K562 (cell line): ENCODE measurements around the gene B4GALNT4. TPM values are rescaled to one million over a fixed set of nuclear protein-coding genes. Genes with fewer than 3 reads are reported as not detected.
A peak's percentile ranks its signal among the peaks of the same experiment; 100 is the strongest.

ENCODE experiments used
- ATF7 ChIP-seq: fragments of 450-650 bp; IDR thresholded peaks from 2 replicates; pipeline ENCODE4 v1.7.1; 2014; ENCODE audit warnings: mild to moderate bottlenecking, moderate library complexity
- FOSL1 ChIP-seq: fragments of 200-800 bp; sonication (Bioruptor generic); conservative IDR thresholded peaks from 2 replicates; pipeline ENCODE4 v1.6.1; 2016; ENCODE audit warnings: missing genetic modification characterization, missing compliant biosample characterization
- GATAD2B ChIP-seq: fragments of 450-650 bp; IDR thresholded peaks from 2 replicates; pipeline ENCODE4 v1.6.1; 2017; ENCODE audit warnings: mild to moderate bottlenecking, borderline replicate concordance
- MAZ ChIP-seq, 2 experiments: fragments of 450-650 bp in 1 of 2; sonication (generic) in 1 of 2; formaldehyde crosslinking; IDR thresholded peaks in 1 of 2; conservative IDR thresholded peaks in 1 of 2; 2 replicates each; pipeline versions ENCODE4 v1.4.0 to v1.5.0; 2020; ENCODE audit warnings: mild to moderate bottlenecking in 1 of 2, missing genetic modification reagents in 1 of 2
- MEIS2 ChIP-seq: fragments of 450-650 bp; IDR thresholded peaks from 2 replicates; pipeline ENCODE4 v1.6.1; 2014; ENCODE audit warnings: mild to moderate bottlenecking; ENCODE audit not compliant: partially characterized antibody
- NFE2L1 ChIP-seq: fragments of 450-650 bp; IDR thresholded peaks from 2 replicates; pipeline ENCODE4 v1.6.1; 2016; ENCODE audit warnings: missing genetic modification characterization, low read depth, mild to moderate bottlenecking, missing compliant biosample characterization, moderate library complexity, borderline replicate concordance
- NFYB ChIP-seq: IDR thresholded peaks from 2 replicates; pipeline ENCODE4 v1.6.1; 2011; ENCODE audit warnings: mild to moderate bottlenecking, moderate library complexity; ENCODE audit not compliant: insufficient read length; ENCODE audit errors: extremely low read depth
- RBFOX2 ChIP-seq: fragments of 200-400 bp; formaldehyde crosslinking; IDR thresholded peaks from 2 replicates; pipeline ENCODE4 v1.6.1; 2017; ENCODE audit warnings: low read depth, mild to moderate bottlenecking, low read length, moderate library complexity
- SAFB2 ChIP-seq: fragments of 200-400 bp; formaldehyde crosslinking; IDR thresholded peaks from 2 replicates; pipeline ENCODE4 v1.6.1; 2018; ENCODE audit warnings: borderline replicate concordance, low read length, low read depth, moderate library complexity; ENCODE audit not compliant: severe bottlenecking
- ZNF3 ChIP-seq: fragments of 250-450 bp; sonication (Bioruptor Pico); IDR thresholded peaks from 2 replicates; pipeline ENCODE4 v1.5.0; 2021; ENCODE audit warnings: mild to moderate bottlenecking, moderate library complexity
- ZNF589 ChIP-seq: fragments of 200-800 bp; sonication (Bioruptor generic); IDR thresholded peaks from 2 replicates; pipeline ENCODE4 v1.6.1; 2016; ENCODE audit warnings: low read depth, missing genetic modification characterization, missing compliant biosample characterization
- polyA plus RNA-seq, 8 experiments: library from polyadenylated mRNA; depleted of rRNA in 4 of 8; stranded (reverse) in 5 of 8; unstranded in 3 of 8; fragments of >200 nt; fragmentation: Nextera tagmentation in 2 of 8; fragmentation: Illumina TruSeq in 1 of 8; extraction: Ambion mirVana in 2 of 8; extraction: Trizol in 1 of 8; gene quantifications; 2 replicates each; pipeline versions ENCODE4 v1.2.1 to v1.2.3, GENCODE V29; 2011 to 2014; ENCODE audit warnings: inconsistent platforms in 1 of 8, missing spikeins in 1 of 8
- total RNA-seq, 7 experiments: library from RNA; depleted of rRNA in 6 of 7; stranded (reverse); fragments of >200 nt in 6 of 7; fragmentation: Illumina TruSeq in 2 of 7; extraction: Trizol in 2 of 7; gene quantifications; 2 replicates each; pipeline versions ENCODE4 v1.2.1 to v1.2.3, GENCODE V29; 2011 to 2021; ENCODE audit warnings: low replicate concordance in 1 of 7
- TF ChIP-seq, protein P1 (sequence below): fragments of 250-450 bp; sonication (Bioruptor Pico); IDR thresholded peaks from 2 replicates; pipeline ENCODE4 v1.5.0; 2021; ENCODE audit warnings: mild to moderate bottlenecking, borderline replicate concordance
- TF ChIP-seq, protein P2 (sequence below): fragments of 450-650 bp; IDR thresholded peaks from 2 replicates; pipeline ENCODE4 v1.6.1; 2017; ENCODE audit warnings: antibody characterized with exemption, mild to moderate bottlenecking
- TF ChIP-seq, protein P3 (sequence below): sonication (generic); IDR thresholded peaks from 2 replicates; pipeline ENCODE4 v1.6.1; 2016
- TF ChIP-seq, protein P4 (sequence below): fragments of 250-450 bp; sonication (Bioruptor Pico); IDR thresholded peaks from 2 replicates; pipeline ENCODE4 v1.4.0; 2020

B4GALNT4 gene
- total and polyA plus RNA-seq, 9 of the 15 experiments (the other 6 are each of a cell fraction or from before 2014, with no cell fraction given) = 0.20 to 37.1 (median 10.8) TPM; not detected in 1

DNA sequence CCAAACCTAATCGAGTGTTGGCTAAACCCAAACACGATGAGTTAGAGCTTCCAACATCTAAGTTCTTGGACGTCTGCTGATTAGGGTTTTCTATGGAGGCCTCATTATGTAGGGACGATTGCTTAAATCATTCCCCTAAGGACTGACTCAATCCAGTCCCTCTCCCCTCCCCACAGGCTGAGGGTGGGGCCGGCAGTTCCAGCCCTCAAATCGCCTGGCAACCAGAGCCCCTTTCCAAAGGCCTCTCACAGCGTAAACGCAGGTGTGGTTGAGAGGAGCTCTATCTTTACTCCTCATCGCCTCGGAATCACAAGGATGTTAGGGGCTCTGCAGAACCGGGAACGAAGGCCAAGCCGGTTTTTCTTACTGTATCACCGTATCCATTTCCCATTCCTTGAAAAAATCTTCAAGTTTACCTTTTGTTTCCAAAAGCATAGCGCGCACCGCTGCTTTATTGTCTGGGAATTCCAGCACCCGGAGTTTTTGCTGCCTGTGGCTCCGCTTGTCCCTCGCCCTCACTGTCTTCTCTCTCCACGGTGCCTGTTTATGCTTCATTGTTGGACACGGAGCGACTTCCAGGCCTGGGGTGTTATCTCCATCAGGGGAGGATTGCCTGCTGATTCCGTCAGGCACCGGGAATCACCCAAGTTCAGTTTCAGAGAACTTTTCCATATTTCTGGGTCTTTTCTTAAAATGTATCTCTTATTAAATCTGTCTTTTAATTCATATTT lies 34.9 kb upstream of the B4GALNT4 start (continued):
- TF ChIP-seq FOSL1 (tag) (peak; percentile 33; the same call in 1 of the 2 replicates), ZNF3 (CRISPR knock-in tag) (no peak), ZNF589 (CRISPR knock-in tag) (peak; percentile 91), NFYB (no peak), GATAD2B (0 out of 2 replicates have a peak, but pooled peaks have one; percentile 24), MAZ (CRISPR knock-in tag; conservative IDR thresholded peaks at IDR 0.05 in 1 of 2, IDR thresholded peaks at IDR 0.05 in 1 of 2) (0 out of 4 replicates have a peak, but pooled peaks of 1 of the 2 experiments have one; percentile 20), MEIS2 (peak; percentile 19), RBFOX2 (0 out of 2 replicates have a peak, but pooled peaks have one; percentile 21), ATF7 (peak; percentile 38; the same call in 1 of the 2 replicates), SAFB2 (no peak), NFE2L1 (tag) (no peak)
- TF ChIP-seq, protein P1, sequence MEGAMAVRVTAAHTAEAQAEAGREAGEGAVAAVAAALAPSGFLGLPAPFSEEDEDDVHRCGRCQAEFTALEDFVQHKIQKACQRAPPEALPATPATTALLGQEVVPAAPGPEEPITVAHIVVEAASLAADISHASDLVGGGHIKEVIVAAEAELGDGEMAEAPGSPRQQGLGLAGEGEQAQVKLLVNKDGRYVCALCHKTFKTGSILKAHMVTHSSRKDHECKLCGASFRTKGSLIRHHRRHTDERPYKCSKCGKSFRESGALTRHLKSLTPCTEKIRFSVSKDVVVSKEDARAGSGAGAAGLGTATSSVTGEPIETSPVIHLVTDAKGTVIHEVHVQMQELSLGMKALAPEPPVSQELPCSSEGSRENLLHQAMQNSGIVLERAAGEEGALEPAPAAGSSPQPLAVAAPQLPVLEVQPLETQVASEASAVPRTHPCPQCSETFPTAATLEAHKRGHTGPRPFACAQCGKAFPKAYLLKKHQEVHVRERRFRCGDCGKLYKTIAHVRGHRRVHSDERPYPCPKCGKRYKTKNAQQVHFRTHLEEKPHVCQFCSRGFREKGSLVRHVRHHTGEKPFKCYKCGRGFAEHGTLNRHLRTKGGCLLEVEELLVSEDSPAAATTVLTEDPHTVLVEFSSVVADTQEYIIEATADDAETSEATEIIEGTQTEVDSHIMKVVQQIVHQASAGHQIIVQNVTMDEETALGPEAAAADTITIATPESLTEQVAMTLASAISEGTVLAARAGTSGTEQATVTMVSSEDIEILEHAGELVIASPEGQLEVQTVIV (CRISPR knock-in tag) = no peak
- TF ChIP-seq, protein P2, sequence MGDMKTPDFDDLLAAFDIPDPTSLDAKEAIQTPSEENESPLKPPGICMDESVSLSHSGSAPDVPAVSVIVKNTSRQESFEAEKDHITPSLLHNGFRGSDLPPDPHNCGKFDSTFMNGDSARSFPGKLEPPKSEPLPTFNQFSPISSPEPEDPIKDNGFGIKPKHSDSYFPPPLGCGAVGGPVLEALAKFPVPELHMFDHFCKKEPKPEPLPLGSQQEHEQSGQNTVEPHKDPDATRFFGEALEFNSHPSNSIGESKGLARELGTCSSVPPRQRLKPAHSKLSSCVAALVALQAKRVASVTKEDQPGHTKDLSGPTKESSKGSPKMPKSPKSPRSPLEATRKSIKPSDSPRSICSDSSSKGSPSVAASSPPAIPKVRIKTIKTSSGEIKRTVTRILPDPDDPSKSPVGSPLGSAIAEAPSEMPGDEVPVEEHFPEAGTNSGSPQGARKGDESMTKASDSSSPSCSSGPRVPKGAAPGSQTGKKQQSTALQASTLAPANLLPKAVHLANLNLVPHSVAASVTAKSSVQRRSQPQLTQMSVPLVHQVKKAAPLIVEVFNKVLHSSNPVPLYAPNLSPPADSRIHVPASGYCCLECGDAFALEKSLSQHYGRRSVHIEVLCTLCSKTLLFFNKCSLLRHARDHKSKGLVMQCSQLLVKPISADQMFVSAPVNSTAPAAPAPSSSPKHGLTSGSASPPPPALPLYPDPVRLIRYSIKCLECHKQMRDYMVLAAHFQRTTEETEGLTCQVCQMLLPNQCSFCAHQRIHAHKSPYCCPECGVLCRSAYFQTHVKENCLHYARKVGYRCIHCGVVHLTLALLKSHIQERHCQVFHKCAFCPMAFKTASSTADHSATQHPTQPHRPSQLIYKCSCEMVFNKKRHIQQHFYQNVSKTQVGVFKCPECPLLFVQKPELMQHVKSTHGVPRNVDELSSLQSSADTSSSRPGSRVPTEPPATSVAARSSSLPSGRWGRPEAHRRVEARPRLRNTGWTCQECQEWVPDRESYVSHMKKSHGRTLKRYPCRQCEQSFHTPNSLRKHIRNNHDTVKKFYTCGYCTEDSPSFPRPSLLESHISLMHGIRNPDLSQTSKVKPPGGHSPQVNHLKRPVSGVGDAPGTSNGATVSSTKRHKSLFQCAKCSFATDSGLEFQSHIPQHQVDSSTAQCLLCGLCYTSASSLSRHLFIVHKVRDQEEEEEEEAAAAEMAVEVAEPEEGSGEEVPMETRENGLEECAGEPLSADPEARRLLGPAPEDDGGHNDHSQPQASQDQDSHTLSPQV = peak; percentile 48; the same call in 1 of the 2 replicates
- TF ChIP-seq, protein P3, sequence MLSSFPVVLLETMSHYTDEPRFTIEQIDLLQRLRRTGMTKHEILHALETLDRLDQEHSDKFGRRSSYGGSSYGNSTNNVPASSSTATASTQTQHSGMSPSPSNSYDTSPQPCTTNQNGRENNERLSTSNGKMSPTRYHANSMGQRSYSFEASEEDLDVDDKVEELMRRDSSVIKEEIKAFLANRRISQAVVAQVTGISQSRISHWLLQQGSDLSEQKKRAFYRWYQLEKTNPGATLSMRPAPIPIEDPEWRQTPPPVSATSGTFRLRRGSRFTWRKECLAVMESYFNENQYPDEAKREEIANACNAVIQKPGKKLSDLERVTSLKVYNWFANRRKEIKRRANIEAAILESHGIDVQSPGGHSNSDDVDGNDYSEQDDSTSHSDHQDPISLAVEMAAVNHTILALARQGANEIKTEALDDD = peak; percentile 87
- TF ChIP-seq, protein P4, sequence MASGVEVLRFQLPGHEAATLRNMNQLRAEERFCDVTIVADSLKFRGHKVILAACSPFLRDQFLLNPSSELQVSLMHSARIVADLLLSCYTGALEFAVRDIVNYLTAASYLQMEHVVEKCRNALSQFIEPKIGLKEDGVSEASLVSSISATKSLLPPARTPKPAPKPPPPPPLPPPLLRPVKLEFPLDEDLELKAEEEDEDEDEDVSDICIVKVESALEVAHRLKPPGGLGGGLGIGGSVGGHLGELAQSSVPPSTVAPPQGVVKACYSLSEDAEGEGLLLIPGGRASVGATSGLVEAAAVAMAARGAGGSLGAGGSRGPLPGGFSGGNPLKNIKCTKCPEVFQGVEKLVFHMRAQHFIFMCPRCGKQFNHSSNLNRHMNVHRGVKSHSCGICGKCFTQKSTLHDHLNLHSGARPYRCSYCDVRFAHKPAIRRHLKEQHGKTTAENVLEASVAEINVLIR = no peak
